Right ventricle myocardium inferior (tissue), 1 donor: ENCODE data around the gene MVB12B. TPM values are rescaled to one million over a fixed set of nuclear protein-coding genes. Genes with fewer than 3 reads are reported as not detected.

Experiments used
- ATAC-seq: fragments of 200-7000 bp; cut with Tn5 transposase; one replicate; pipeline ENCODE4 v1.9.1; 2020; ENCODE audit warnings: mild to moderate bottlenecking, moderate library complexity
- DNase-seq: peaks from one replicate; pipeline ENCODE4 v3.0.0; 2021; ENCODE audit errors: missing footprints
- intact Hi-C: fragments of 100-400 bp; cut with DNase I; formaldehyde crosslinking; loops from one replicate; pipeline ENCODE4 v1.11.0; 2022
- total RNA-seq: library from RNA; stranded (reverse); fragmentation: NEBNext Ultra II Directional; extraction: Animal tissue kit (Norgen Biotek cat#: 25700); gene quantifications from one replicate; pipeline ENCODE4 v1.2.1, GENCODE V29; 2021
- donor health status: DM: no; HTN: yes; CAD: no; lungs with severe emphysema.

Gene MVB12B
- total RNA-seq, 1 donor from 2014 or later = 12.7 TPM

DNA sequence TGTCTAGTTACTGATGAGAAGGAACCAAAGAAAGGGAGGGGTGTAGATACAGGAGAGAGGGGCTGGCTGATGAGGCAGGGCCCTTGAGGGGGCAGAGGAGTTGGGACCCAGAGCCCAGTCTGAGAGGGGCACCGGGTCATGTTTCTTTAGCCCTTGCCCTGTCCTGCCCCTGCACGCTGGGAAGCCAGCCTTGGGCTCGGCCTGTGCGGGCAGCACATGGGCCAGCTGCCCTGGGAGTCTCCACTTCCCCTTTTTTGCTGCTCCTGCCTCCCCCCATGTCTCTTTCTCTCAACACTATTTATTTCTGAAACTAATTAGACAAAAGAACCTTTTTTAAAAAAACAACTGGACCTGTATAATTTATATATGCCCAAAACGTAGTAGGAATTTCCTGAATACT lies 20.5 kb downstream of the MVB12B start:
- peak; percentile 71 for ATAC-seq
- DNase-seq = no peak
- intact Hi-C loops = no loop called here

DNA sequence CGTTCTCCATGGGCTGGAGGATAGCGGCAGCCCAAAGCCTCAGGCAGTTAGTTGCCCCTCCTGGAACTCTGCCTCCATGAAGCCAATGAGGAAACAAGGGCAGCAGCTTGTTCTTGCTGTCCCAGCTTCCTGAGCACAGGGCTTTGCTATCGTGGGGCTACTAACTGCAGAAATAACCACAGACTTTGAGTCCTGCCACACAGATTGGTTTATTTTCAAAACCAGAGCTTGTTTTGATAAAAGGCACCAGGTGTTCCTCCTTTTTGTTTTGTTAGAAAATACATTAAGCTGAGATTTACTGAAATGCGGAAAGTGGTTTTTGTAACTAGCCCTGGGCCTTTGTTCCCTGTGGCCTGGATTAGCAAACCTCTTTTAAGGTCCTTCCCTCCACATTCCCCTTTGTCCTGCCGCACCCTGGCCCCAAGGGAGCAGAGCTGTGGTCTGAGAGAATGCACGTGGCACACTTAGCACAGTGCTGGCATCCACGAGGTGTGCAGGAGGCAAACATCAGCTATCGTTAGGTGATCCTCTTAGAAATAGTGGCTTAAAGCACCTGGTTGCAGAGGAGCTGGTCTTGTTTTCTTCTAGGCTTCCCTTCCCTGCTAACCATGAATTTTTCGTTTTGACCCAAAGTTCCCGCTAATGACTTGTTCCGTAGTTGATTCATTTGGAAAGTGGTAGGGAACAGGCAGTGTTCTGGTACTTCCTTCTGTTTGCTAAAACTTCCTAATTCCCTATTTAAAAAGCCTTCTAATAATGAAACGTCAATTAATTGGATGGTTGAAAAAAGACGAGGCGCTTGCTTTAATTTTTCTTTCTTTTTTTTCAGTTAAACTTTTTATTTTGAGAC lies 21.5 kb downstream of the MVB12B start:
- intact Hi-C loops = no loop called here
- ATAC-seq = peak; percentile 53
- no peak for DNase-seq

DNA sequence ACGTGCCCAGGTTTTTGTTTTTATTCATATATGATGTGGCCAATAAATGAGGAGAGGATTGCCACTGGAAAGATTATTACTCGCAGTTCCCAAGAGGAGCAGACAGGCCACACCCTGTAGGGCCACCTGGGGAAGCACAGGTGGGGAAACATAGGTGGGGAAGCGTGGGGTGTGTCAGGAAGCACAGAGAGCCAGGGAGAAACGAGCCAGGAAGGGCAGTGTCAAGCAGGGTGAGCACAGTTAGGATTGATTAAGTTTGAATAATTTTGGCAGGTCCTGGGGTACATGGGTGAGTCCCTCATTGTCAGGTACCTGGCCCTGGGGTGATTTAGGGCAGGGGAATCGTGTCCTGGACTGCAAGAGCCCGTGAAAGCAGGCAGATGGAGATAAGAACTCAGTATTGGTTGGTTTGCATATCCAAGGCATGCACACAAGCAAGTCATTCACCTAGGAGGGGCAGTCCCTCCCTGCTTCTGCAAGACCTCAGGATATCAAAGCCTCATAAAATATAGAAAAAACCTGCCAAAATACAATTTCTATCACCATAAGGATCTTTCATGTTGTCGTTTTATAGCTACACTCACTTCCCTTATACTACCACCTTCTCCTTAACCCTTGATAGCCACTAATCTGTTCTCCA lies 22.4 kb downstream of the MVB12B start:
- ATAC-seq (no peak), DNase-seq (no peak)
- intact Hi-C loops = no loop called here

DNA sequence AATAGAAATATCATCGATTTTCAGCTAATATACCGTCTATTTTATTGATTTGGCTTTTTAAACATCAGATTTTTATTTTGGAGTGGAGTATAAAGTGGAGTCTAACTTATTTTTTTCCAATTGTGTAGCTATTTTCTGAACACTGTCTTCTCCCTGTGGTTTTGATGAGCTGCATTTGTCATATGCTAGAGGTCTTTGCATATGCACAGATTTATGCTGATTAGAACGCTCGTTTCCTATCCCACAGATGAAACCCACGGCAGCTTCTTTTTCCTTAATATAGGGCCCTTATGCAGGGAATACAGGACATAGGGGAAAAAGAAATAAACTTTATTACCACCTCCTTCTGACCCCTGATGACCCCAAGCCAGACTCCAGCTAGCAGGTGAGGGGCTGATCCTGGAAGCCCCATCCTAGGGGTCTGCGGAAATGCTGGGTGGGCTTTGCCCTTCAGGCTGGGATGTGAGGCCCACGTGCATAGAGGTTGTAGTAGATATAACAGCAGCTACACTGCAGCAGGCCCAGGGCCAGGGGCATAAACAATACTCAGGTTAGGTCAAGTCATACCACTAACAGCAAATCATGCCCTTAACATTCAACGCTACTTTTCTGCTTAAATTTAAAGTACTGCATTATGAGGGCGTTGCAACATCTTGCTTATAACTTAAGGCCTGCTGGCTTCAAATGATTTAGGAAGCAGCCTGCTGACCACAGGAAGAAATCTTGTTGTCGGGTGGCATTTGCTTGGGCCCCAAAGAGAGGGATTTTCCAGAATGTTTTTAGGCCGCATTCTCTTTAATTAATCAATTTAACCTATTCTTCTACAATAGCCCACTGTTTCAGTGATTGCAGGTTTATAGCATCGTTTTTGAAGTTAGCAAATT lies 28.5 kb downstream of the MVB12B start:
- no peak for DNase-seq
- intact Hi-C loops = no loop called here
- ATAC-seq = no peak

DNA sequence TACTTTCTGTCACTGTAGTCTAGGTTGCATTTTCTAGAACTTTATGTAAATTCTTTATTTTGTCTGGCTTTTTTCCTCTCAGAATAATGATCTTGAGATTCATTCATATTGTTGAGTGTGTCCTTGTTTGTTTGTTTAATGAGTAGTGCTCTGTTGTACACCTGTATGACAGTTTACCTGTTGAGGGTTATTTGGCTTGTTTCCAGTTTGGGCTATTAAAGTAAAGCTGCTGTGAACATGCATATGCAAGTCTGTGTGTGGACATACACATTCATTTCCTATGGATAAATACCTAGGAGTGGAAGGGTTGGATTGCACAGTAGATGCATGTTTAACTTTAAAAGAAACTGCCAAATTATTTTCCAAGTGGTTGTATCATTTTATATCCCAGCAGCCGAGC lies 30.4 kb downstream of the MVB12B start:
- intact Hi-C loops = no loop called here
- DNase-seq (no peak), ATAC-seq (no peak)

DNA sequence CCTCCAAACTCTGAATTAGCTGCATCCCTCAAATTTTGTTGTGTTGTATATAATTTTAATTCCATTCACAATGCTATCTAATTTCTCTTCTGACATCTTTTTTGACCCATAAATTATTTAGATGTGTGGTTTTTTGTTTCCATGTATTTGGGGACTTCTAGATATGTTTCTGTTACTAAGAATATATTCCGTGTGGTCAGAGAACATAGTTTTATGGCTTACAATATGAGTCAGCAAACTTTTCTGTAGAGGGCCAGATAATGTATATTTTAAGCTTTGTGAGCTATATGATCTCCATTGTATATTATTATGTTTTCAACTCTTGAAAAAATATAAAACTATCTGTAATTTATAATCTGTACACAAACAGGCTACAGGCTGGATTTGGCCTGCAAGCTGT lies 33.4 kb downstream of the MVB12B start:
- intact Hi-C loops = no loop called here
- no peak for DNase-seq
- ATAC-seq = no peak

DNA sequence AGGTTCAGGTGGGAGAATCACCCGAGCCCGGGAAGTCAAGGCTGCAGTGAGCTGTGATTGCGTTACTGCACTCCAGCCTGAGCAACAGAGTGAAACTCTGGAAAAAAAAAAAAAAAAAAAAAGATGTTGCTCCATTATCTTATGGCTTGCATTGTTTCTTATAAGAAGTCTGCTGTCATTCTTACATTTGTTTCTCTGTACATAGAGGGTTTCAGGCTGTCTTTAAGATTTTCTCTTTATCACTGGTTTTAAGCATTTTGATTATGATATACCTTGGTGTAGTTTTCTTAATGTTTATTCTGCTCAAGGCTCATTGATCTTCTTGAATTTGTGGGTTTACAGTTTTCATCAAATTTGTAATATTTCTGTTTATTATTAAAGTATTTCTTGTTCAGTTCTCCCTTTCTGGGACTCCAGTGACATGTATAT lies 35.2 kb downstream of the MVB12B start:
- intact Hi-C loops = no loop called here
- ATAC-seq = no peak
- DNase-seq = no peak

DNA sequence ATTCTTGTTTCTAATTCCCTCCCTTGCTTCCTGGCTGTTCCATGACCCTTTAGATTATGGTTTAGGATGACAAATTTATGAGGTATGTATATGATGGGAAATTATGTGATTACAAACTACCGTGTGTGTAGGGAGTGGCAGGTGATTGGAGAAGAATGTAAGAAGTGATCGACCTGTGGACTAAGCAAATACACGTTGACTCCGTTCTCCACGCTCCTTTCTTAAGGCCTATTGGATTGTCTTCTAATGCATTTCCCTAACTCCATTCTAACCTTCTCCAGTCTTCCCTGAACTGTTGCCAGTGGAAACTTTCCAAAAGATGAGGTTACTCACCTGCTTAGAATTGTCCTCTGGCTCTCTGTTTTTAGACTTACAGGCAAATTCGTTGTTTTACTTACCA lies 36.6 kb downstream of the MVB12B start:
- ATAC-seq = no peak
- no peak for DNase-seq
- intact Hi-C loops = no loop called here

DNA sequence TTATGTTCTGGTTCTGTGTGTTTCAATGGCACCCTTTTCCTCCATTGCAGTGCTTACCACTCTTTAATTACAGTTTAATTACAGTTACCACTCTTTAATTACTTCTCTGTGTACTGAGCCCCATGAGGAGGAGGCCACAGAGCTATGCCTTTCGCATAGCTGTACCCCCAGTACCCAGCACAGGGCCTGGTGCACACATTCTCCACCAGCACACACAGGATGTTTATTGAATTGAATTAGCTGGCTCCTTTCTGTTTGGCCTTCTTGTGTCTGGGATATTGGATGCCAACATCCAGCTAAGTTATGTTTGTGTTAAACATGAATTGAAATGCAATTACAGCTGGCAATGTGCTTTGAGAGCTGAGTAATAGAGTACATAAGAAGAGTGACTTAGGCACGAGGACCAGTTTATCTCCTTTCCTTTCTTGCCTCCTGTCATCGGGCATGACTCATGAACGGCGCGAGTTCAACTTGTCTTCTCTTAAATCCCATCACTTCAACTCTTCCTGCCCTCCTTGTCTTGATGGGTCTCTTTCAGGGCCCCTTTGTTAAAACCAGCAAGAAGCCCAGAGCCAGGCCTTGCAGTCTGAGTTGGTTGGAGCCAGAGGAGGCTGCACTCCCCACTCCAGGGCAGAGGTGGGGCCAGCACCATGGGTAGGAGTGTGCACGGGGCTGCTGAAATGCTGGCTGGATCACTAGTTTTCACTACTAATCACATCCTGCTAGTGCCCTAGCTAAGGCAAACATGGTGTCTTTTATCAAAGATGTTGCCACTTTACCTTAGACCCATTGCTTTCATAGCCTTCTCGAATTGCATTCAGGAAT lies 37.4 kb downstream of the MVB12B start:
- ATAC-seq (no peak), DNase-seq (no peak)
- intact Hi-C loops = no loop called here

DNA sequence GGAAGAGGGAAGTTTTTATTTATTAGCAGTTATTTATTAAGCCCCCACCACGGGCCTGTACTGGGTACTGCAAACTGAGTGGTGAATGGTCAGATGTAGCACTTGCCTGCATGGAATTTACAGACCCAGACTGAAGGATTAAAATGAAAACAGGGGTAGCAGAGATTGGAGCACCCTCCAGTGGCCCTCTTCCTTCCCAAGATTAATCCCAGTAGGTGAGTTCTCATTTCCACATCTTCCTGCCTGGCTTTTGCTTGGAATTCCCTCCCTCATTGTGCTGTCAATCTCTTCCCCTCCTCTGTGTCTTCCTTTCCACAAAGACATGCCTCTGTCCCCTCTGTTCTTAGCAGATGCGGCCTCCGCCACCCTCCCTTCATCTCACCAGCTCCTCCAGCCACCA lies 39.2 kb downstream of the MVB12B start:
- intact Hi-C loops = no loop called here
- no peak for ATAC-seq
- DNase-seq = no peak

DNA sequence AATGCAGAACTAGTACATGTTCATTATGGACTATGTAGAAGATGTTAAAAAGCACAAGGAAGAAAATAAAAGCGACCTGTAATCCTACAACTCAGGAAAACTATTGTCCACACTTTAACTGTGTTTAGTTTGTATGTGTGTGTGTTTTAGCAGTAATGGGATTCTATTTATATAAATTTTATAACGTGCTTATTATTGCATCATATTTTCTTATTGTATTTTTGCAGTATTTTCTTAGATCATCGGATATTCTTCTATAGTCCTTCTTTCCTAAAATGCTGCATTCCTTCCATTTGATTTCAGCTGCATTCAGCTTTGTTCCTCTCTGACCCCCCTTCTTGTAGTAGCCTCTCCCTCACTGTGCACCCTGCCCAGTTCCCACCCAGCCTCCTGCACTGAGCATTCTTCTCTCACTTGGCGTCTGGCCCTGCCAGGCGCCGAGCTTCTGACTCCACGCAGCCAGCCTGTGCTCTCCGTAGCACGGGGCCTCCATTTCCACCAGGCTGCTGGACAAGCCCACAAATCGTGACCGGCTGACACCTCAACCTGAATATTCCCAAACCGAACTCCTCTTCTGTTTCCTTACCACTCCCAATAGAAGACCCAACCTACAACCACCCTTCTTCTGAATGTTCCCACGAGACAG lies 39.9 kb downstream of the MVB12B start:
- intact Hi-C loops = no loop called here
- no peak for DNase-seq
- ATAC-seq = peak; percentile 76

DNA sequence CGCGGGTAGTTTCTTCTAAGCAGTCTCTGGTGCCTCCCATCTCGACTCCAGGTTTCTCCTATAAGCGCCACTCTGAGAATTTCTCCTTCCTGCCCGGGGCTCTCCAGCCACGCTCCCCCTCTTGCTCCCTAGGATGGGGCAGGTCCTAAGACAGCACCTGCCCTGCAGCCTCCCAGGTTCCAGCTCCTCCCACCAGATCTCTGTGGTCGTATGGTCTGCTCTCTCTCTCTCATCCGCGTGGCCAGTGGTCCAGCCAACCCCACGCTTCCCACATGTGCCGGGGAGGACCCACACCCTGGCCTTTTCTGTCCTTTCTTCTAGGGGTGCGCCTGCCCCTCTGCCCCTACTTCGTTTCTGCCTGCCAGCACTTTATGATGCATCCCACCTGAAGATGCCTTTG lies 40.5 kb downstream of the MVB12B start:
- no peak for DNase-seq
- ATAC-seq = no peak
- intact Hi-C loops = no loop called here

DNA sequence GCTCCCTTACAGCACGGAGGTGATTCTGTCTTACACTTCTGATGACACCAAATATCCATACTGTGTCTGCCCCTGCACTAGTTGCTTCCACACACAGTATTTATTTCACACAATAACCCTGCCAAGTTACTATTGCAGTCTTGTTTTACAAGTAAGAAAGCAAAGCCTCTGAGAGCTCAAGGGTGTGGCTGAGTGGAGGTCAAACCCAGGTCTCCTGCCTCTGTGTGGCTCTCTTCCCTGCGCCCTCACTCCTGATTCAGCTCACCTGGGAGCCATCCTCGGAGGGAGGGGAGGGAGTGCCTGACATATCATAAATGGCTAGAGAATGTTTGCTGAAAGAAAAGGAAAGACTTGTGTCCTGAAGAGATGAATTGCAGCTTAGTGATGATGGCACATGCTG lies 41.0 kb downstream of the MVB12B start:
- intact Hi-C loops = no loop called here
- no peak for DNase-seq
- no peak for ATAC-seq

DNA sequence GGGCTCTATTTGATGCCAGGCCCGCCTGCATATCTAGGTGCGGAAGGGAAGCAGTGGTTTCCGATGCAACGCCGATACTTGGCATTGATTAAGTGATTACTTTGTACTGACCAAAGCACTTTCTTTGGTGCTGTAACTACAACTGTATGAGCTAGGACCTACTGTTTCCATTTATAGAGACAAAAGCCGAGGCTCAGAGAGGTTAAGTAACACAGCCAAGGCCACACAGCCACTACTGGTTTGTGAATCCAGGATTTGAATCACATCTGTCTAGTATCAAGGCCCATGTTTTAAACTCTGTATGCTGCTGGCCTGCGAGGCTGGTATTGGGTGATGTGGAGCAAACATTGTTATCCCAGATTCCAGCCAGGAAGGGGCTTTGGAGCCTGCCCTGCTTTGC lies 41.4 kb downstream of the MVB12B start:
- intact Hi-C loops = no loop called here
- DNase-seq (no peak), ATAC-seq (no peak)

DNA sequence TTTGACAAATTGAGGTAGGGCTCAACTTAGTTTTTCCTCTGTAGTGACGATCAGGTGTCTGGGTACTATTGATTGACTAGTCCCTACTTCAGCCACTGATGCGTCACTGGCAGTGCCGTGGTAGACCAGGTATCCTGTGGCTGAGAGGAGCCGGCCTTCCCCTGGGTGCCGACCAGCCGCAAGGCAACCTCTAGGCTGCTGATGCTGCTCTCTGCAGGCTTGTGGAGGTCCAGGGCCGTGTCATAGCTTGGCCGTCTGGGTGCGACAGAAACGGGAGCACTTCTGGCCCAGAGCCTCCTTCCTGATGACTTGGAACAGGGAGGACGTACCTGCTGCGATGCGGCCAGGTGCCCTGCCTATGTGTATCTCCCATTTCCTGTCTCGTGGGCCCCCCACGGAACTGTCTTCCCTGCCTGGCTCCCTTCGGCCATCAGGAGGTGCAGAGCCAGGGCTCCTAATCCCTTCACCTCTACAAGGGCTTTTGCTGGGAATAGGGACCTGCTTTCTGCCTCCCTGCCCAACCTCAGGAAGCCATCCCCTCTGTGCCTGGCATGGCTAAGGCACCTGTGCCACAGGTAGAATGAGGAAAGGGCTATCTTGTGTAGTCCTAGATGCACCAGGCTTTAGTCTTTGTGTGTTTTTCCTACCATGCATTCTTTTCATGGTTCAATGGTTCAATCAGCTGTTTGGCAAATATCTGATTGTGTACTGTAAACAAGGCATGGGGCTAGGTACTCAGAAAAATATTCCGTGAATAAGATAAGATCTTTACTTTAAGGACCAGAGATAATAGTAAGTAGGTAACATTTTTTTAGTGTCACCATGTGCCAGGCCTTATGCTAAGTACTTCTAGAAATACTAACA lies 44.6 kb downstream of the MVB12B start:
- intact Hi-C loops = no loop called here
- DNase-seq (no peak), ATAC-seq (no peak)

DNA sequence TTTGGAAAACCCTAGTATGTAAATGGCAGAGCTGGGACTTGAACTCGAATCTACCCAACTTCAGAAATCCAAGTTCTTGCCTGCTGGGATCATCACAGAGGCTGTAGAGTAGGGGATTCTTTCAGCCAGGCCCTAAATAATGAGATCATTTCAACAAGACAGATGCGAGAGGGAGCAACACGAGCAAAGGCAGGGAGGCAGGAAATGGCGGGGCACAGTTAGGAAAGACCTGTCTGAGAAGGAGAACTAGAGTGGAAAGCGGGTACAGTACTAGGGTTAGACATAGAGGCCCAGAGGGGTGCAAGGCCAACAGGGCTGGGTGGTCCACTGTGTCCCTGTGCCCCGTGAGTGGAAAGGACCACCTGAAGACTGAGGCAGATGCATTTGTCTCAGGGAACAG lies 46.1 kb downstream of the MVB12B start:
- intact Hi-C loops = no loop called here
- ATAC-seq (no peak), DNase-seq (no peak)

DNA sequence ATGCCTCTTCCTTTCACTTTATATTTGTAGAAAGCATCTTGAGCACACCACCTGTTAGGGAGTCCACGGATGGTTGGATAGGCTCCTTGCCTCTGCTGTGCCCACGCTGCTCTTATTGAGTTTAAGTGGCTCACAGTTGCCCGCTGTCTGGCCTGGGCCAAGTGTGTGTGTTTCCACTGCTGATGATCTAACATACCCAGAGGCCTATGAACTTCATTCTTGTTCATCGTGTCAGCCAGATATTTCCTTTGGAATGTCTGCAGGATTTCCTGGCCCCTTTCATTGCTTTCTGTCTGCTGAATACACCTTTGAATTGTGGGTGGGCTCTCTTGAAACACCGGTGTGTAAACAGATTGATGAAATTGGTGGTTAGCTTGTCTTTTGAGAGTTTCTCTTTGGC lies 46.6 kb downstream of the MVB12B start:
- intact Hi-C loops = no loop called here
- ATAC-seq (no peak), DNase-seq (no peak)
